IMR-90 (cell line): Measurements from ENCODE around the gene SCLY. TPM values are rescaled to one million over a fixed set of nuclear protein-coding genes. Genes with fewer than 3 reads are reported as not detected.

Source experiments
- ATAC-seq: fragments of 200-7000 bp; cut with Tn5 transposase; 2 replicates; pipeline ENCODE4 v1.9.1; 2020; ENCODE audit warnings: low read depth, mild to moderate bottlenecking, moderate library complexity
- BruUV-seq: library from RNA; stranded (reverse); fragments of 400-500 nt; replicated peaks from 2 replicates; lab custom pipeline; 2021; lab: Mats Ljungman, UMichigan
- CTCF ChIA-PET: fragments of 300-600 bp; formaldehyde crosslinking; extraction: SDS; loops from one replicate; lab custom pipeline; 2021; ENCODE audit warnings: antibody characterized with exemption; lab: Yijun Ruan, JAX
- POLR2A ChIA-PET: fragments of 300-600 bp; sonication (Branson Sonifier 250); formaldehyde crosslinking; loops from one replicate; lab custom pipeline; 2022; ENCODE audit warnings: antibody characterized with exemption; ENCODE audit not compliant: unreplicated experiment; lab: Charles Lee
- DNase-seq: peaks from one replicate; pipeline ENCODE4 v3.0.0; 2013
- H2AFZ ChIP-seq: replicated peaks from 2 replicates; pipeline ENCODE3; 2013; ENCODE audit warnings: low read length, mild to moderate bottlenecking; ENCODE audit not compliant: poor library complexity
- H2AK5ac ChIP-seq: 2 replicates; pipeline ENCODE4 v1.6.1; 2013; ENCODE audit warnings: low read depth, low read length, inconsistent platforms
- H2AK9ac ChIP-seq: replicated peaks from 2 replicates; pipeline ENCODE3; 2013; ENCODE audit warnings: mild to moderate bottlenecking, low read depth, low read length, moderate library complexity; ENCODE audit not compliant: poor library complexity
- H2BK120ac ChIP-seq: 2 replicates; pipeline ENCODE4 v1.6.1; 2013; ENCODE audit warnings: low read depth, low read length, inconsistent platforms
- H2BK15ac ChIP-seq: 3 replicates; pipeline ENCODE4 v1.6.1; 2013; ENCODE audit warnings: low read depth, low read length, inconsistent platforms
- H2BK20ac ChIP-seq: 2 replicates; pipeline ENCODE4 v1.6.1; 2013; ENCODE audit warnings: low read depth, mild to moderate bottlenecking, inconsistent platforms, low read length, moderate library complexity
- H2BK5ac ChIP-seq: 2 replicates; pipeline ENCODE4 v1.6.1; 2013; ENCODE audit warnings: mild to moderate bottlenecking, low read depth, low read length, inconsistent platforms; ENCODE audit not compliant: poor library complexity, severe bottlenecking
- H3K14ac ChIP-seq: replicated peaks from 2 replicates; pipeline ENCODE4 v1.6.1; 2013; ENCODE audit warnings: low read depth, low read length, inconsistent platforms
- H3K18ac ChIP-seq: 2 replicates; pipeline ENCODE4 v1.6.1; 2013; ENCODE audit warnings: low read depth, low read length, control low read depth
- H3K23ac ChIP-seq: 2 replicates; pipeline ENCODE4 v1.6.1; 2013; ENCODE audit warnings: low read depth, low read length, inconsistent platforms
- H3K27ac ChIP-seq: 2 replicates; pipeline ENCODE4 v1.5.1; 2013; ENCODE audit warnings: mild to moderate bottlenecking, control low read depth, low read length; ENCODE audit not compliant: insufficient read depth
- H3K27me3 ChIP-seq: 2 replicates; pipeline ENCODE4 v1.6.1; 2013; ENCODE audit warnings: low read length; ENCODE audit not compliant: control insufficient read depth, insufficient read depth
- H3K36me3 ChIP-seq: 2 replicates; pipeline ENCODE4 v1.6.1; 2013; ENCODE audit warnings: low read length, mixed read lengths; ENCODE audit not compliant: control insufficient read depth, insufficient read depth
- H3K4ac ChIP-seq: 2 replicates; pipeline ENCODE4 v1.6.1; 2013; ENCODE audit warnings: low read depth, low read length, inconsistent platforms
- H3K4me1 ChIP-seq: 2 replicates; pipeline ENCODE4 v1.6.1; 2013; ENCODE audit warnings: low read length, mixed read lengths; ENCODE audit not compliant: control insufficient read depth, insufficient read depth
- H3K4me2 ChIP-seq: 2 replicates; pipeline ENCODE4 v1.6.1; 2013; ENCODE audit warnings: low read depth, mild to moderate bottlenecking, control low read depth, low read length, moderate library complexity
- H3K4me3 ChIP-seq: 2 replicates; pipeline ENCODE4 v1.5.1; 2013; ENCODE audit warnings: low read depth, mild to moderate bottlenecking, control low read depth, low read length, moderate library complexity; ENCODE audit not compliant: insufficient read depth
- H3K56ac ChIP-seq: 2 replicates; pipeline ENCODE4 v1.6.1; 2013; ENCODE audit warnings: low read length, inconsistent platforms; ENCODE audit not compliant: insufficient read depth; ENCODE audit errors: extremely low read depth
- H3K79me1 ChIP-seq, 2 experiments: 2 replicates each; pipeline ENCODE4 v1.6.1; 2013; ENCODE audit warnings: low read length in 2 of 2, inconsistent platforms in 1 of 2, low read depth in 1 of 2
- H3K9ac ChIP-seq: 2 replicates; pipeline ENCODE4 v1.6.1; 2013; ENCODE audit warnings: low read depth, low read length, control low read depth
- H3K9me1 ChIP-seq: 2 replicates; pipeline ENCODE4 v1.6.1; 2013; ENCODE audit warnings: low read length, inconsistent platforms; ENCODE audit not compliant: insufficient read depth
- H3K9me3 ChIP-seq: 2 replicates; pipeline ENCODE4 v1.6.1; 2013; ENCODE audit warnings: low read length; ENCODE audit not compliant: control insufficient read depth, insufficient read depth
- H4K20me1 ChIP-seq: 2 replicates; pipeline ENCODE4 v1.6.1; 2013; ENCODE audit warnings: low read length, inconsistent platforms; ENCODE audit not compliant: insufficient read depth
- H4K5ac ChIP-seq: 2 replicates; pipeline ENCODE4 v1.6.1; 2013; ENCODE audit warnings: mild to moderate bottlenecking, low read depth, low read length, control low read depth
- H4K8ac ChIP-seq, 2 experiments: 2 replicates each; pipeline ENCODE4 v1.6.1; 2013; ENCODE audit warnings: low read depth in 2 of 2, low read length in 2 of 2, control low read depth in 1 of 2, inconsistent platforms in 1 of 2
- H4K91ac ChIP-seq: 2 replicates; pipeline ENCODE4 v1.6.1; 2013; ENCODE audit warnings: low read depth, low read length, inconsistent platforms; ENCODE audit not compliant: insufficient read depth
- BHLHE40 ChIP-seq: fragments of 150-350 bp; IDR thresholded peaks from 2 replicates; pipeline ENCODE4 v1.6.1; 2016; ENCODE audit warnings: mild to moderate bottlenecking, low read depth, low read length
- CEBPB ChIP-seq: IDR thresholded peaks from 2 replicates; pipeline ENCODE4 v1.6.1; 2012; ENCODE audit warnings: low read depth, low read length, improper control_type of control experiment
- CTCF ChIP-seq: conservative IDR thresholded peaks from 2 replicates; pipeline ENCODE4 v1.5.1; 2012; ENCODE audit warnings: mild to moderate bottlenecking, low read depth, low read length, improper control_type of control experiment
- ELK1 ChIP-seq: fragments of 150-350 bp; IDR thresholded peaks from 2 replicates; pipeline ENCODE4 v1.6.1; 2016; ENCODE audit warnings: low read depth, mild to moderate bottlenecking, low read length, moderate library complexity, borderline replicate concordance
- FOS ChIP-seq: fragments of 150-350 bp; IDR thresholded peaks from 2 replicates; pipeline ENCODE4 v1.6.1; 2016; ENCODE audit warnings: low read depth, low read length
- MAFK ChIP-seq: IDR thresholded peaks from 2 replicates; pipeline ENCODE4 v1.6.1; 2012; ENCODE audit warnings: low read depth, low read length, improper control_type of control experiment
- MAZ ChIP-seq: IDR thresholded peaks from 2 replicates; pipeline ENCODE4 v1.6.1; 2012; ENCODE audit warnings: low read depth, mild to moderate bottlenecking, low read length, improper control_type of control experiment, moderate library complexity, borderline replicate concordance
- NFE2L2 ChIP-seq: fragments of 150-350 bp; IDR thresholded peaks from 2 replicates; pipeline ENCODE4 v1.6.1; 2016; ENCODE audit warnings: low read depth, mild to moderate bottlenecking, low read length
- POLR2A ChIP-seq: IDR thresholded peaks from 2 replicates; pipeline ENCODE4 v1.6.1; 2012; ENCODE audit warnings: mild to moderate bottlenecking, low read depth, low read length
- RAD21 ChIP-seq: IDR thresholded peaks from 2 replicates; pipeline ENCODE4 v1.6.1; 2012; ENCODE audit warnings: low read length, improper control_type of control experiment
- RCOR1 ChIP-seq: IDR thresholded peaks from 2 replicates; pipeline ENCODE4 v1.6.1; 2012; ENCODE audit warnings: mild to moderate bottlenecking, low read length, improper control_type of control experiment; ENCODE audit not compliant: insufficient replicate concordance
- RFX5 ChIP-seq: IDR thresholded peaks from 2 replicates; pipeline ENCODE4 v1.8.0; 2012; ENCODE audit warnings: low read depth, mild to moderate bottlenecking, low read length, moderate library complexity
- SMC3 ChIP-seq: fragments of 150-350 bp; IDR thresholded peaks from 2 replicates; pipeline ENCODE4 v1.6.1; 2016; ENCODE audit warnings: low read depth, mild to moderate bottlenecking, antibody characterized with exemption, low read length, moderate library complexity
- WGBS, 2 experiments: methylation state at CpG; one replicate each; pipeline versions ENCODE4 v1.1.5 to v1.1.7; 2013; ENCODE audit warnings: missing lambda C conversion rate in 2 of 2; ENCODE audit not compliant: insufficient read length in 1 of 2; ENCODE audit errors: extremely low coverage in 2 of 2; 5-methylcytosine and 5-hydroxymethylcytosine counted together
- dilution Hi-C: fragments of 300-500 bp; cut with HindIII; formaldehyde crosslinking; loops from one replicate; pipeline ENCODE4 v1.14.3; 2018; ENCODE audit warnings: low sequenced_read_pairs; ENCODE audit not compliant: unreplicated experiment
- in situ Hi-C: fragments of 300-500 bp; cut with MboI; formaldehyde crosslinking; loops from 3 replicates; pipeline ENCODE4 v1.14.3; 2019; ENCODE audit warnings: low sequenced_read_pairs, inconsistent platforms, mixed read lengths
- intact Hi-C: fragments of 100-400 bp; cut with micrococcal nuclease; formaldehyde crosslinking; loops from 2 replicates; pipeline ENCODE4 v1.10.0; 2022
- polyA plus RNA-seq, 3 experiments: library from polyadenylated mRNA; depleted of rRNA; stranded (reverse); fragments of >200 nt; gene quantifications; 2 replicates each; pipeline ENCODE4 v1.2.3, GENCODE V29; 2012; ENCODE audit warnings: low replicate concordance in 1 of 3
- total RNA-seq: library from RNA; depleted of rRNA; stranded (reverse); fragments of >200 nt; gene quantifications from 2 replicates; pipeline ENCODE4 v1.2.3, GENCODE V29; 2012

The SCLY gene
- total and polyA plus RNA-seq, 2 of the 4 experiments (the other 2 are of a cell fraction) = 8.6 to 10.5 TPM

GRCh38 chr2:238126775-238127164 lies 66.0 kb downstream of the SCLY start:
- H3K4me1 ChIP-seq = peaks cover 6% of the 10 kb centered on the region
- ATAC-seq (no peak), DNase-seq (no peak)
- peak overlapping the region; percentile 71 for H2BK5ac ChIP-seq
- no peaks in the 10 kb centered on the region for H3K79me1 ChIP-seq
- peak overlapping the region; percentile 74 for H3K23ac ChIP-seq
- H4K8ac ChIP-seq = peak overlapping the region; percentile 94 to 97
- TF ChIP-seq RAD21 = no peak
- no peak for TF ChIP-seq RFX5
- no peak for TF ChIP-seq CTCF
- no peak for TF ChIP-seq RCOR1
- TF ChIP-seq CEBPB = no peak
- TF ChIP-seq BHLHE40 = no peak
- no peak for TF ChIP-seq FOS
- no peak for TF ChIP-seq MAZ
- no peak for TF ChIP-seq POLR2A
- no peak for TF ChIP-seq SMC3
- TF ChIP-seq NFE2L2 = no peak
- no peak for TF ChIP-seq MAFK
- no peak for TF ChIP-seq ELK1
- CTCF ChIA-PET = interaction anchor here (0.6 kb wide), 1 partner anchor 201 kb away, joined by 3 read pairs; no protein-coding TSS in a partner anchor
- H3K4me3 ChIP-seq = no peak overlapping the region
- no peaks in the 10 kb centered on the region for H4K20me1 ChIP-seq
- H2BK15ac ChIP-seq = peak overlapping the region; percentile 10; the same call in 1 of the 3 replicates
- H4K91ac ChIP-seq = peak overlapping the region; percentile 70
- H3K56ac ChIP-seq = no peak overlapping the region
- H3K14ac ChIP-seq = peak overlapping the region; percentile 96
- 100% methylated on average over 2 of the region's 2 CpGs; no CpG with 5 or more reads in 1 of the 2 experiments for WGBS, 2 experiments
- TSS peak; percentile 95 for BruUV-seq
- H2AK5ac ChIP-seq = peak overlapping the region; percentile 89; the same call in 1 of the 2 replicates
- peak overlapping the region; percentile 90 for H3K18ac ChIP-seq
- peak overlapping the region; percentile 94 for H3K9ac ChIP-seq
- peak overlapping the region; percentile 74 for H2BK120ac ChIP-seq
- peak overlapping the region; percentile 91 for H4K5ac ChIP-seq
- peak overlapping the region; percentile 64 for H3K27ac ChIP-seq
- H2AFZ ChIP-seq = peak overlapping the region; percentile 89
- peak overlapping the region; percentile 87 for H3K4ac ChIP-seq
- no peaks in the 10 kb centered on the region for H3K36me3 ChIP-seq
- H3K27me3 ChIP-seq = peaks cover 5% of the 10 kb centered on the region; the same call in 1 of the 2 replicates
- H3K9me3 ChIP-seq = no peaks in the 10 kb centered on the region
- intact Hi-C loops (no loop called here), in situ Hi-C loops (no loop called here), dilution Hi-C loops (no loop called here)
- peaks cover 5% of the 10 kb centered on the region; the same call in 1 of the 2 replicates for H3K9me1 ChIP-seq
- peak overlapping the region; percentile 43; the same call in 1 of the 2 replicates for H2BK20ac ChIP-seq
- H2AK9ac ChIP-seq = no peak overlapping the region
- peak overlapping the region; percentile 58 for H3K4me2 ChIP-seq
- POLR2A ChIA-PET = no interaction called here
